ENCODE results near the gene PRXL2C.

- TF ChIP-seq CTCF (IDR thresholded peaks at IDR 0.05) (no peak), POLR2A (IDR thresholded peaks at IDR 0.05) (no peak)
Observed at GRCh38 chr9:96649620-96650324, 5.3 kb downstream of the PRXL2C start.

All from prostate gland (tissue), 2 donors.